HG03442 (cell line): ENCODE measurements around the gene TMEM161B.
"Not testable (repeated sequence)": the region's sequence is repeated elsewhere in the genome, so short reads cannot be mapped to it uniquely, and the experiment has no call there.

Source experiments
- ATAC-seq: cut with Tn5 transposase; IDR thresholded peaks from one replicate; pipeline ENCODE4 v1.9.1; 2021; ENCODE audit warnings: mild to moderate bottlenecking, moderate library complexity; ENCODE audit not compliant: unreplicated experiment

TMEM161B gene

DNA sequence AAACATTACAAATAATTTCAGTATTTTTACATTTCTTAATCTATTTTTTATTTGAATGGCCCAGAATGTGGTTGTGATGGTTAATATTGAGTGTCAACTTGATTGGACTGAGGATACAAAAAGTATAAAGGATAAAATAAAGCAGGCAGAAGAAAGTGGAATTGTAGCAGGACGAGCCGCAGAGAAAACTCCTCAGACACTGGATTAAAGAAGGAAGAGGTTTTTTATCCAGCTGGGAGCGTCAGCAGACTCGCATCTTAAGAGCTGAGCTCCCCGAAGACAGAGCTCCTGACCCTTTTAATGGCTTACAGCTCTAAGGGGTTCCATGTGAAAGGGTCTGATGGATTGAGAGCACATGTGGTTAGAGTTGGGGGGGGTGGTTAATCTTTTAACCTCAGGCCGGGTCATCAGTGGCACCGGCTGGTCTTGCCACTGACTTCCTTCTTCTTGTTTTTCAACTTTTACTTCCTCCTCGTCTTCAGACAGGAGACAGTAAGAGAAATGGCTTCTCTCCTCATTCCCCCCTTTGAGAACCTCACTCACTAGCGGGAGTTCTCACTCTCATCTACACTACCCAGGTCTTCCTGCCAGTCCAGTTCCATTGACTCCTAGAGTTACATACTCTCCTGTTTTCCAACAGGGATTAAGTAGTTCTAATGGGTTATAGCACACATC lies 80.0 kb downstream of the TMEM161B start:
- no peak for ATAC-seq

GRCh38 chr5:88183255-88183654 lies 85.4 kb downstream of the TMEM161B start:
- ATAC-seq = no peak

GRCh38 chr5:88177486-88177885 lies 91.2 kb downstream of the TMEM161B start:
- not testable (repeated sequence) for ATAC-seq

DNA sequence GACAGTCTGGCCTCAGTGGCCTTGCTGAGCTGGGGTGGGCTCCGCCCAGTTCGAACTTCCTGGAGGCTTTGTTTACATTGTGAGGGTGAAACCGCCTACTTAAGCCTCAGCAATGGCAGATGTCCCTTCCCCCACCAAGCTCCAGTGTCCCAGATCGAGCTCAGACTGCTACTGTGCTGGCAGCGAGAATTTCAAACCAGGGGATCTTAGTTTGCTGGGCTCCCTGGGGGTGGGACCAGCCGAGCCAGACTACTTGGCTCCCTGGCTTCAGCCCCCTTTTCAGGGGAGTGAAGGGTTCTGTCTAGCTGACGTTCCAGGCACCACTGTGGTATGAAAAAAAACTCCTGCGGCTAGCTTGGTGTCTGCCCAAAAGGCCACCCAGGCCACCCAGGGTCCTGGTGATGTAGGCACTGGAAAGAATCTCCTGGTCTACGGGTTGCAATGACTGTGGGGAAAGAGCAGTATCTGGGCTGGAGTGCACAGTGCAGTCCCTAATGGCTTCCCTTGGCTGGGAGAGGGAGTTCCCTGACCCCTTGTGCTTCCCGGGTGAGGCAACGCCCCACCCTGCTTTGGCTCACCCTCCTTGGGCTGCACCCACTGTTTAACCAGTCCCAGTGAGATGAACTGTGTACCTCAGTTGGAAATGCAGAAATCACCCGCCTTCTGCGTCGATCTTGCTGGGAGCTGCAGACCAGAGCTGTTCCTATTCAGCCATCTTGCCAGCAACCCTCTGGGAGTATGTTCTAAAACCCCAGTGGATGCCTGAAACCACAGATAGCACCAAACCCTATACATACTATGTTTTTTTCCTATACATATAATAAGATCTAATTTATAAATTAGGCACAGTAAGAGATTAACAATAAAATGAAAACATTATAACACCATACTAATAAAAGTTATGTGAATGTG lies 95.5 kb downstream of the TMEM161B start:
- ATAC-seq = no peak

DNA sequence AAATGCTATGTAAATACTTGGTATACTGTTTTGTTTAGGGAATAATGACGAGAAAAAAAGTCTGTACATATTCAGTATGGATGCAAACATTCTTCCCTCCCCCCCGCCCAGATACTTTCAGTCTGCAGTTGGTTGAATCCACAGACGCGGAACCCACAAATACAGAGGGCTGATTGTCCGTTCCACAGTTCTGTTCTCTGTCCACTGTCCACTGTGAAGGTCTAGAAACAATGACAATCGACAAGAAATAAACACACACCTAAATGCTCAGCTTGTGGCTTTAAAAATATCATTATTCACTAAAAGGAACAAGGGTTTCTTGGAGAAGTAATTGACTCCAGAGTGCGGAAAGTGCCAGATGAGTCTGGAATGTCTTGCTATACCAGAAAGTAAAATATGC lies 109.1 kb downstream of the TMEM161B start:
- no peak for ATAC-seq

- no peak for ATAC-seq
Measured at GRCh38 chr5:88158056-88158455, 110.6 kb downstream of the TMEM161B start.

- ATAC-seq = no peak
Measured at GRCh38 chr5:88154891-88155290, 113.8 kb downstream of the TMEM161B start.

DNA sequence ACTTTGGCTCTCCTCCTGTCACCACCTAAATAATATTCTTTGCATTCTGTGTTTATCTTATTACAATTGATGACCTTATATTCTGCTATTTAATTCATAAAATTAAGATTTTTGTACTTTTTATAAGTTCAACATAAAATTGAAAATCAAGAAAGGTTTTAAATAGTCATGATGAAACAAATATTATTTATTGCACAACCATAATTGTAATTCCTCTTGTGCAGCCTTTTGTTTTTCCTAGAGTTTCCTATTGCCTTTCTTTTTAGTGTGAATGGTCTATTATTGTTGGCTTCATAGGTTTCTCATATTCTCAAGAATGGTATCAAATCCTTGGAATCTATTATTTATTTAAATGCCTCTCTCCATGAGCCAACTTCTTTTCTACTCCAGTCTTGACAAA lies 117.9 kb downstream of the TMEM161B start:
- no peak for ATAC-seq

- no peak for ATAC-seq
Measured at GRCh38 chr5:88145611-88146467, 122.8 kb downstream of the TMEM161B start.

- ATAC-seq = no peak
Measured at GRCh38 chr5:88145221-88145610, 123.4 kb downstream of the TMEM161B start.
